Coronary artery (tissue), 2 donors: ENCODE data around the gene AGR2.
"Not testable (repeated sequence)": the region's sequence is repeated elsewhere in the genome, so short reads cannot be mapped to it uniquely, and the experiment has no call there.

ENCODE experiments used
- DNase-seq: peaks from one replicate; pipeline ENCODE4 v3.0.0-alpha.2; 2017; ENCODE audit warnings: low spot score
- H3K27ac ChIP-seq, 2 donors: fragments of 200-600 bp; sonication (generic); one replicate each; pipeline ENCODE4 v1.5.1; 2016 to 2019
- H3K4me3 ChIP-seq: fragments of 200-600 bp; sonication (generic); 2 replicates; pipeline ENCODE4 v1.5.1; 2016; ENCODE audit warnings: mild to moderate bottlenecking, moderate library complexity
- CTCF ChIP-seq: fragments of 200-600 bp; sonication (generic); IDR thresholded peaks from one replicate; pipeline ENCODE4 v1.5.1; 2019; ENCODE audit warnings: antibody characterized with exemption

Gene AGR2

GRCh38 chr7:16804674-16805439 lies at the start of gene AGR2:
TSS of gene AGR2 (minus strand) at chr7:16804999. CDS start at chr7:16801796, 3,203 bp downstream.
- no peak within 1 kb of the TSS for H3K4me3 ChIP-seq
- DNase-seq: no peak
- TF ChIP-seq CTCF: no peak
- H3K27ac ChIP-seq: no peak within 1 kb of the TSS

GRCh38 chr7:16853189-16853588 lies 48.4 kb upstream of the AGR2 start:
- H3K4me3 ChIP-seq, DNase-seq, H3K27ac ChIP-seq: not testable (repeated sequence)

- no peak overlapping the region for H3K27ac ChIP-seq
- no peak for DNase-seq
- H3K4me3 ChIP-seq: no peak overlapping the region
- no peak for TF ChIP-seq CTCF
Measured at GRCh38 chr7:16851829-16852228, 47.0 kb upstream of the AGR2 start.

GRCh38 chr7:16850614-16851466 lies 46.0 kb upstream of the AGR2 start:
- no peak overlapping the region for H3K4me3 ChIP-seq
- no peak for DNase-seq
- H3K27ac ChIP-seq: no peak overlapping the region
- no peak for TF ChIP-seq CTCF

- no peak for DNase-seq
- Histone ChIP-seq H3K4me3 (no peak overlapping the region), H3K27ac (no peak overlapping the region)
- no peak for TF ChIP-seq CTCF
Measured at GRCh38 chr7:16849296-16850148, 44.7 kb upstream of the AGR2 start.

GRCh38 chr7:16847381-16847860 lies 42.6 kb upstream of the AGR2 start:
- DNase-seq: no peak
- no peak overlapping the region for H3K27ac ChIP-seq
- no peak for TF ChIP-seq CTCF

More at GRCh38 chr7:16847381-16847860, 42.6 kb upstream of the AGR2 start:
- no peak overlapping the region for H3K4me3 ChIP-seq
